HepG2 (cell line): Measurements from ENCODE around the gene KCTD21. TPM values are rescaled to one million over a fixed set of nuclear protein-coding genes. Genes with fewer than 3 reads are reported as not detected.
A peak's percentile ranks its signal among the peaks of the same experiment; 100 is the strongest.

Source experiments
- BATF2 ChIP-seq: sonication (generic); formaldehyde crosslinking; IDR thresholded peaks from 2 replicates; pipeline ENCODE4 v1.8.0; 2022; ENCODE audit warnings: mild to moderate bottlenecking, missing genetic modification reagents, moderate library complexity
- GMEB2 ChIP-seq: IDR thresholded peaks from 2 replicates; pipeline ENCODE4 v1.6.1; 2016; ENCODE audit warnings: missing biosample characterization, missing genetic modification reagents, low read depth
- HCFC1 ChIP-seq: fragments of 150-350 bp; IDR thresholded peaks from 2 replicates; pipeline ENCODE4 v1.6.1; 2014; ENCODE audit warnings: low read depth, low read length
- IRF2 ChIP-seq: IDR thresholded peaks from 2 replicates; pipeline ENCODE4 v1.6.1; 2018; ENCODE audit warnings: missing genetic modification reagents, missing compliant biosample characterization
- MAFK ChIP-seq, 2 experiments: IDR thresholded peaks in 1 of 2; conservative IDR thresholded peaks in 1 of 2; 2 replicates each; pipeline ENCODE4 v1.6.1; 2011; ENCODE audit warnings: improper control_type of control experiment in 2 of 2, low read length in 2 of 2
- MBD4 ChIP-seq: IDR thresholded peaks from 2 replicates; pipeline ENCODE4 v1.6.1; 2012; ENCODE audit warnings: low read length, inconsistent platforms, borderline replicate concordance
- MLXIP ChIP-seq: sonication (generic); formaldehyde crosslinking; IDR thresholded peaks from 2 replicates; pipeline ENCODE4 v1.9.0; 2021; ENCODE audit warnings: missing genetic modification reagents, borderline replicate concordance
- NR2C2 ChIP-seq: sonication (generic); formaldehyde crosslinking; IDR thresholded peaks from 2 replicates; pipeline ENCODE4 v1.4.0; 2020; ENCODE audit warnings: missing genetic modification reagents, mild to moderate bottlenecking, moderate library complexity, borderline replicate concordance
- PHF21A ChIP-seq: sonication (generic); formaldehyde crosslinking; IDR thresholded peaks from 2 replicates; pipeline ENCODE4 v1.5.0; 2020; ENCODE audit warnings: mild to moderate bottlenecking, missing genetic modification reagents
- SMYD3 ChIP-seq: sonication (generic); formaldehyde crosslinking; IDR thresholded peaks from 2 replicates; pipeline ENCODE4 v1.8.1; 2023; ENCODE audit warnings: mild to moderate bottlenecking, missing genetic modification reagents
- ZBTB39 ChIP-seq: sonication (generic); formaldehyde crosslinking; IDR thresholded peaks from 2 replicates; pipeline ENCODE4 v1.5.0; 2020; ENCODE audit warnings: missing genetic modification reagents
- ZKSCAN5 ChIP-seq: sonication (generic); formaldehyde crosslinking; IDR thresholded peaks from 2 replicates; pipeline ENCODE4 v1.5.1; 2020; ENCODE audit warnings: mild to moderate bottlenecking, missing genetic modification reagents
- ZNF296 ChIP-seq: sonication (generic); formaldehyde crosslinking; conservative IDR thresholded peaks from 2 replicates; pipeline ENCODE4 v1.5.0; 2020; ENCODE audit warnings: mild to moderate bottlenecking, missing genetic modification reagents
- ZNF34 ChIP-seq: sonication (generic); formaldehyde crosslinking; IDR thresholded peaks from 2 replicates; pipeline ENCODE4 v1.4.0; 2020; ENCODE audit warnings: mild to moderate bottlenecking, missing genetic modification reagents, borderline replicate concordance
- ZNF616 ChIP-seq: sonication (generic); formaldehyde crosslinking; IDR thresholded peaks from 2 replicates; pipeline ENCODE4 v1.5.0; 2020; ENCODE audit warnings: low read depth, mild to moderate bottlenecking, missing genetic modification reagents
- ZNF691 ChIP-seq: sonication (generic); formaldehyde crosslinking; IDR thresholded peaks from 2 replicates; pipeline ENCODE4 v1.4.0; 2020; ENCODE audit warnings: missing genetic modification reagents, low read depth, mild to moderate bottlenecking, borderline replicate concordance
- ZNF768 ChIP-seq: sonication (generic); formaldehyde crosslinking; IDR thresholded peaks from 2 replicates; pipeline ENCODE4 v1.4.0; 2020; ENCODE audit warnings: missing genetic modification reagents
- ZNF839 ChIP-seq: sonication (generic); formaldehyde crosslinking; IDR thresholded peaks from 2 replicates; pipeline ENCODE4 v1.4.0; 2020; ENCODE audit warnings: missing genetic modification reagents, mild to moderate bottlenecking, borderline replicate concordance
- polyA plus RNA-seq, 8 experiments: library from polyadenylated mRNA; depleted of rRNA in 3 of 8; stranded (reverse) in 7 of 8; unstranded in 1 of 8; fragments of >200 nt; fragmentation: Illumina TruSeq in 4 of 8; extraction: Trizol in 4 of 8; gene quantifications; 2 replicates each; pipeline versions ENCODE4 v1.2.1 to v1.2.3, GENCODE V29; 2011 to 2016; ENCODE audit warnings: low read depth in 4 of 8, missing spikeins in 1 of 8, mixed read lengths in 1 of 8; ENCODE audit not compliant: insufficient read depth in 1 of 8
- total RNA-seq, 5 experiments: library from RNA; depleted of rRNA; stranded (reverse); fragments of >200 nt; fragmentation: Illumina TruSeq; extraction: Trizol; gene quantifications; 2 replicates each; pipeline ENCODE4 v1.2.3, GENCODE V29; 2016; ENCODE audit warnings: low read depth in 1 of 5

The KCTD21 gene
- total and polyA plus RNA-seq, 2 of the 13 experiments (the other 11 are each of a cell fraction or from before 2014, with no cell fraction given) = 3.1 to 13.5 TPM

GRCh38 chr11:78139422-78140391 is 48.7 kb downstream of the KCTD21 start, which contains the start of gene ALG8 (continued):
- peak; percentile 86 for TF ChIP-seq BATF2 (CRISPR knock-in tag)
- TF ChIP-seq ZNF296 (CRISPR knock-in tag) = no peak
- TF ChIP-seq PHF21A (CRISPR knock-in tag) = peak; percentile 39; the same call in 1 of the 2 replicates
- TF ChIP-seq ZNF768 = peak; percentile 57; the same call in 1 of the 2 replicates
- peak; percentile 80; the same call in 1 of the 2 replicates for TF ChIP-seq ZBTB39 (CRISPR knock-in tag)
- TF ChIP-seq ZKSCAN5 (CRISPR knock-in tag) = no peak
- TF ChIP-seq MBD4 = no peak
- TF ChIP-seq SMYD3 (CRISPR knock-in tag) = peak; percentile 82
- peak; percentile 30; the same call in 1 of the 2 replicates for TF ChIP-seq GMEB2 (CRISPR knock-in tag)
- peak; percentile 26 to 32; a peak in 1 of 4 replicates for TF ChIP-seq MAFK (conservative IDR thresholded peaks at IDR 0.05 in 1 of 2, IDR thresholded peaks at IDR 0.05 in 1 of 2; ENCODE audit: low read length in 2 of 2)
- TF ChIP-seq MLXIP (CRISPR knock-in tag) = 0 out of 2 replicates have a peak, but pooled peaks have one; percentile 33
- TF ChIP-seq NR2C2 (CRISPR knock-in tag) = peak; percentile 98
- peak; percentile 29; the same call in 1 of the 2 replicates for TF ChIP-seq ZNF616
- peak; percentile 55; the same call in 1 of the 2 replicates for TF ChIP-seq IRF2
- peak; percentile 42; the same call in 1 of the 2 replicates for TF ChIP-seq ZNF34 (CRISPR knock-in tag)
- no peak for TF ChIP-seq ZNF839
- peak; percentile 62 for TF ChIP-seq HCFC1
- TF ChIP-seq ZNF691 (CRISPR knock-in tag) = no peak; the same call in 1 of the 2 replicates
